ENCODE results near the gene RNF220. TPM values are rescaled to one million over a fixed set of nuclear protein-coding genes. Genes with fewer than 3 reads are reported as not detected.

Gene RNF220
- total and polyA plus RNA-seq, 9 of the 15 experiments (the other 6 are each of a cell fraction or from before 2014, with no cell fraction given) = 5.1 to 117 (median 66.9) TPM

DNA sequence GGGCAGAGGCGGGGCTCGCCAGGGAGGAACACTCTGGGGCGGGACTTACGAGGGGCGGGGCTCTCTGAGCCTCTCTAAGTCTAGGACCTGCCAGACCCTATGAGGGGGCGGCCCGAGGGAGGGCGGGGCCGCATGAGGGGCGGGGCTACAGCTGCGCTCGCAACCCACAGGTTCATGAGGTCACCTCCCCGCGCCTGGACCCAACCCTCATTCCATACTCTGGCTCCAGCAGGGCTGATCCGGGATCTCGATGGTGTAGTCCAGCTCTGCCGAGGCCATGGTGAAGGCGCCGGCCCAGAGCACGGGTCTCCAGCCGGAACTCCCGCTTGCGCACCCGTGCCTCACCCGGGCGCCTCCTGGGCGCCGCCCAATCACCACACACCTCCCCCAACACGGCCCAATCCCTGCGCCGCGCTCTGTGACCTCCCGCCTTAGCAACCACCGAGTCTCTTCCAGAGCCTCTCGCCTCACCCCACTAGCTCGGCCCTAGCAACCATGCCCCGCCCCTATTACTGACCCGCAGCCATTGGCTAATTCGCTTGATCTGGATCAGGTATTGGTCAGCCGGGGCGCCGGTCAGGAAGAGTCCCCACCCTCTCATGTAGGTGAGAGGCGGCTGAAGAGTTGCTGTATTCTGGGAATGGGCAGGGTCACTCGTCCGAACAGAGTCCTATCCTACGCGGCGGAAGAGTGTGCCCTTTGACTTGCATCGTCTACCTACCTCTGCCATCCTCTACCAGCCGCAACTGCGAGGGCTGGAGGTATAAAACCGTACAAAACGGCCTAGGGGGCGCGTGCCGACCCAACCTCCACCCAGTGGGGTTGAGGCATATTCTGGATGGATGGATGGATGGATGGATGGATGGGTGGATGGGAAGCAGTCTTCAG, 269.3 kb downstream of the RNF220 start, which contains the start of the genes ARMH1 and TMEM53 (continued):
- TF ChIP-seq HNRNPLL (IDR thresholded peaks at IDR 0.05; ENCODE audit: low read depth, low read length, poor library complexity, severe bottlenecking) (peak; percentile 61), ZFP1 (CRISPR knock-in tag; IDR thresholded peaks at IDR 0.05) (no peak), GABPA (tag; conservative IDR thresholded peaks at IDR 0.05; ENCODE audit: low read depth) (peak; percentile 82), SIN3A (IDR thresholded peaks at IDR 0.05; ENCODE audit: borderline replicate concordance in 2 of 2, control insufficient read depth in 1 of 2, low read depth in 2 of 2, low read length in 2 of 2) (peak in 1 of 2 experiments; percentile 80; a peak in 2 of 4 replicates), ZNF589 (CRISPR knock-in tag; IDR thresholded peaks at IDR 0.05; ENCODE audit: low read depth) (no peak), EZH2 (IDR thresholded peaks at IDR 0.05; ENCODE audit: borderline replicate concordance, low read depth, low read length) (no peak), ZNF134 (CRISPR knock-in tag; conservative IDR thresholded peaks at IDR 0.05) (no peak), CBX1 (IDR thresholded peaks at IDR 0.05; ENCODE audit: low read depth) (no peak), RBM25 (IDR thresholded peaks at IDR 0.05; ENCODE audit: low read depth, low read length, severe bottlenecking) (peak; percentile 97), NELFE (IDR thresholded peaks at IDR 0.05; ENCODE audit: insufficient read depth, insufficient read length) (no peak), NR4A1 (CRISPR knock-in tag; IDR thresholded peaks at IDR 0.05) (no peak), NR4A1 (tag; IDR thresholded peaks at IDR 0.05) (no peak), HMG20B (CRISPR knock-in tag; IDR thresholded peaks at IDR 0.05) (no peak), ZFX (CRISPR knock-in tag; IDR thresholded peaks at IDR 0.05) (peak; percentile 37; the same call in 1 of the 2 replicates)
- TF ChIP-seq, protein P1, sequence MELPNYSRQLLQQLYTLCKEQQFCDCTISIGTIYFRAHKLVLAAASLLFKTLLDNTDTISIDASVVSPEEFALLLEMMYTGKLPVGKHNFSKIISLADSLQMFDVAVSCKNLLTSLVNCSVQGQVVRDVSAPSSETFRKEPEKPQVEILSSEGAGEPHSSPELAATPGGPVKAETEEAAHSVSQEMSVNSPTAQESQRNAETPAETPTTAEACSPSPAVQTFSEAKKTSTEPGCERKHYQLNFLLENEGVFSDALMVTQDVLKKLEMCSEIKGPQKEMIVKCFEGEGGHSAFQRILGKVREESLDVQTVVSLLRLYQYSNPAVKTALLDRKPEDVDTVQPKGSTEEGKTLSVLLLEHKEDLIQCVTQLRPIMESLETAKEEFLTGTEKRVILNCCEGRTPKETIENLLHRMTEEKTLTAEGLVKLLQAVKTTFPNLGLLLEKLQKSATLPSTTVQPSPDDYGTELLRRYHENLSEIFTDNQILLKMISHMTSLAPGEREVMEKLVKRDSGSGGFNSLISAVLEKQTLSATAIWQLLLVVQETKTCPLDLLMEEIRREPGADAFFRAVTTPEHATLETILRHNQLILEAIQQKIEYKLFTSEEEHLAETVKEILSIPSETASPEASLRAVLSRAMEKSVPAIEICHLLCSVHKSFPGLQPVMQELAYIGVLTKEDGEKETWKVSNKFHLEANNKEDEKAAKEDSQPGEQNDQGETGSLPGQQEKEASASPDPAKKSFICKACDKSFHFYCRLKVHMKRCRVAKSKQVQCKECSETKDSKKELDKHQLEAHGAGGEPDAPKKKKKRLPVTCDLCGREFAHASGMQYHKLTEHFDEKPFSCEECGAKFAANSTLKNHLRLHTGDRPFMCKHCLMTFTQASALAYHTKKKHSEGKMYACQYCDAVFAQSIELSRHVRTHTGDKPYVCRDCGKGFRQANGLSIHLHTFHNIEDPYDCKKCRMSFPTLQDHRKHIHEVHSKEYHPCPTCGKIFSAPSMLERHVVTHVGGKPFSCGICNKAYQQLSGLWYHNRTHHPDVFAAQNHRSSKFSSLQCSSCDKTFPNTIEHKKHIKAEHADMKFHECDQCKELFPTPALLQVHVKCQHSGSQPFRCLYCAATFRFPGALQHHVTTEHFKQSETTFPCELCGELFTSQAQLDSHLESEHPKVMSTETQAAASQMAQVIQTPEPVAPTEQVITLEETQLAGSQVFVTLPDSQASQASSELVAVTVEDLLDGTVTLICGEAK (IDR thresholded peaks at IDR 0.05) = peak; percentile 77
- TF ChIP-seq, protein P1 (CRISPR knock-in tag; IDR thresholded peaks at IDR 0.05) = no peak
- TF ChIP-seq, protein P2, sequence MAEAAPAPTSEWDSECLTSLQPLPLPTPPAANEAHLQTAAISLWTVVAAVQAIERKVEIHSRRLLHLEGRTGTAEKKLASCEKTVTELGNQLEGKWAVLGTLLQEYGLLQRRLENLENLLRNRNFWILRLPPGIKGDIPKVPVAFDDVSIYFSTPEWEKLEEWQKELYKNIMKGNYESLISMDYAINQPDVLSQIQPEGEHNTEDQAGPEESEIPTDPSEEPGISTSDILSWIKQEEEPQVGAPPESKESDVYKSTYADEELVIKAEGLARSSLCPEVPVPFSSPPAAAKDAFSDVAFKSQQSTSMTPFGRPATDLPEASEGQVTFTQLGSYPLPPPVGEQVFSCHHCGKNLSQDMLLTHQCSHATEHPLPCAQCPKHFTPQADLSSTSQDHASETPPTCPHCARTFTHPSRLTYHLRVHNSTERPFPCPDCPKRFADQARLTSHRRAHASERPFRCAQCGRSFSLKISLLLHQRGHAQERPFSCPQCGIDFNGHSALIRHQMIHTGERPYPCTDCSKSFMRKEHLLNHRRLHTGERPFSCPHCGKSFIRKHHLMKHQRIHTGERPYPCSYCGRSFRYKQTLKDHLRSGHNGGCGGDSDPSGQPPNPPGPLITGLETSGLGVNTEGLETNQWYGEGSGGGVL (CRISPR knock-in tag; IDR thresholded peaks at IDR 0.05) = no peak

All from K562 (cell line).